GM21717 (cell line): ENCODE data around the gene HBB.

Experiments
- ATAC-seq: cut with Tn5 transposase; IDR thresholded peaks from one replicate; pipeline ENCODE4 v1.9.1; 2021; ENCODE audit warnings: mild to moderate bottlenecking, moderate library complexity; ENCODE audit not compliant: unreplicated experiment

Gene HBB

DNA sequence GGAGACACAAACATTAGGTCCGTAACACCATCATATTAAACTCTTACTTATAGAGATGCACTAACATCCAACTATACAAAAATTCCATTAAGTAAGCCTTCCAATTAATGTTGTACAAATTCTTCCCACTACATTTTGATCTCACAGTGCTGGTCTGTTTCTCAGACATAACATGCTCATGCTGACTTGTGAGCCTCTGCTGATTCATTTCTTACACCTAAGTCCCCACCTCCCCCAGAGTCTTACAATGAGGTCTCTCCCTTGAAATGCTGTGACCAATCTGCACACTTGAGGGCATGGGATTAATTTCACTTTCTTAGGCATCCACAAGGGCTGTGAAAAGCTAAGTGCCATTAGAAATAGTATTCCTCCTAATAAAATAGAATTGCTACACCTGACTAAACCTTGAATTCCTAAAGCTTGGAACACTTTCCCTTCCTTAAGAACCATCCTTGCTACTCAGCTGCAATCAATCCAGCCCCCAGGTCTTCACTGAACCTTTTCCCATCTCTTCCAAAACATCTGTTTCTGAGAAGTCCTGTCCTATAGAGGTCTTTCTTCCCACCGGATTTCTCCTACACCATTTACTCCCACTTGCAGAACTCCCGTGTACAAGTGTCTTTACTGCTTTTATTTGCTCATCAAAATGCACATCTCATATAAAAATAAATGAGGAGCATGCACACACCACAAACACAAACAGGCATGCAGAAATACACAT, 20.8 kb upstream of the HBB start:
- no peak for ATAC-seq

DNA sequence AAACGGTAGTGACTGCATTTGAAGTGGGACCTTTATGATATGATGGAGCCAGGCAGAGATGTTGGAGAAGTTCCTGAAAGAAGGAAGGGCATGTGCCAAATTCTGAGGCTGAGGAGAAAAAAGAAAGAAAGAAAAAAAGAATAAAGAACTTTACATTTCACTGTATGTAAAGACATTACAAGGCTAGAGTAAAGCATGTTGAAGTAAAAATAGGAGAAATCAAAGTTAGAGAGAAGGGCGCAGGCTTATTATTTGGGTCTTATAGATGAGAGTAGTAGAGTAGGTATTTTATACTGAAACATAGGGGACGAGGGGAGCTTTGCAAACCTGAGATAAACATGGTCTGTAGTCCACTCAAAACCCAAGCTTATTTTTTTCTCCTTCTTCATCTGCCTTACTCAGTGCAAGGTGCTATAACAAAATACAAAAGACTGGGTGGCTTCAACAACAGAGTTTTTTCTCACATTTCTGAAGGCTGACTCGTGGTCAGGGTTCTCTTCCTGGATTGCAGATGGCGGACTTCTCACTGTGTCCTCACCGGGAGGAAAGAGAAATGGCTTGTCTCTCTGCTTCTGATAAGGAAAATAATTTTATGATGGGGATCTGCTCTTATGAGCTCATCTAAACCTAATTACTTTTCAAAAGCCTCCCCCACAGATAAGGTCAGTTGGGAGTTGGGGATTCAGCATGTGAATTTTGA, 20.1 kb upstream of the HBB start:
- ATAC-seq: no peak

DNA sequence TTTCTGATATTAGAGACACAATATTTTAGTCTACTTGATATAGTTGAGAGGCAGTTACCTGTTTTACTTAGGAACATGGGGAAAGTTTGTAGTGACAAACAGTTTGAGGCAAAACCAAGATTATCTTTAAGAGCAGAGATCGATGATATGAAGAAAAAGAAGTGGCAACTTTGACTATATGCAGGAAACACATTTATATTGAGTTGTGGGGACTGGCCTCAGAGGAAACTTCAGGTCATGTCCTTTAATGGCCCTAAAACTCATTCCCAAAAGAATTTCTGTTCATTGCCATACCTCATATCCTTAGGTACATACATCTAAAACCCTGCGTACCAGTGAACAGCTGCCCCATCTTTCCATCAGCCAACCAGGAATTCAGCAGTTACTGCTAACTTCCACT, 18.3 kb upstream of the HBB start:
- ATAC-seq: no peak

DNA sequence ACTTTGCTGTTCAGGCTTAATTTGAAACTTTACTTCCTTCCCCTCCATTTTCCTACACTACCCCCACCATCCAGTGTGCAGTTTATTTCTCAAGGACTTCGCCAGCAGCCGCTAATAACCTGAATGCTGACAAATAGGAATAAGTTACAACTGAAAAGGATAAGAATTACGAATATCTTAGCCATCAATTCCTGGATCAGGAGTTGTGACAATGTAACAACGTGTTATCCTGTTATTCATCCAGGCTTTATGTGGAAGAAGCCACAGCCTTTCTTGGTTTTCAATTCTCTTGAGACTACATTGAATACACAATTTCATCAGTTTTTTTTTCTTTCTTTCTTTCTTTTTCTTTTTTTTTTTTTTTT, 16.9 kb upstream of the HBB start:
- no peak for ATAC-seq

DNA sequence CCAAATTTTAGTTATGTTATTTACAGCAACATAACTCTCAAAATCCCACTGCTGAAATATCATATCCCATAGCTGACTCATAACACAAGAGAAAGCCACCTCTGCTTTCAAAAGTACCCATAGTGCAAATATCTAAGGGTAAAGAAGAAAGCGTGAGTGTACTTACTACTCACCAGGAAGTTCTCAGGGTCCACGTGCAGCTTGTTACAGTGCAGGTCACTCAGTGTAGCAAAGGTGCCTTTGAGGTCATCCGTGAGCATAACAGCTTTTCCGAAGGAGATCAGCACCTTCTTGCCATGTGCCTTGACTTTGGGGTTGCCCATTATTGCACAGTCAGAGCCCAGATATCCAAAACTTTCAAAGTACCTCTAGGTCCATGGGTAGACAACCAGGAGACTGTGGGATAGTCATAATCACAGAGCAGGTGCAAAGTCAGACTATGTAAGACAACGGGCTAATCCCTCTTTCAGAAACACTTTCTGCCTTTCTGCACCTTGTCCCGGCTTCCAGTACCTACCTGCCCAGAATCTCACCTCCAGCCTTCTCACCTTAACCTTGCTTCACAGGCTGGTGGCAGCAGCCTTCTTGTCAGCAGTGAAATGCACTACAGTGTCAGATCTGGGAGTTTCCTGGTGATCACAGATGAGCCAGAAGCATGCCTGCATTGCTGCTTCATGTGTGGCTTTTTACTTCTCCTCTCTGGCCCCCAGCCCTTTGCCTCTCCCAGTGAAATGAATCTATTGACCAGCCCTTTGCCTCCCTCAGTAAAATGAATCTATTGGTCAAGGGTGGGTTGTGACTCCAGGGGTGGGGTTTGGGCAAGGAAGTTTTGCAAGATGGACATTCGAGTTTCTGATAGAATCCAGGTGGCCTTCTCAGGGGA, 16.3 kb upstream of the HBB start:
- peak; percentile 81 for ATAC-seq

DNA sequence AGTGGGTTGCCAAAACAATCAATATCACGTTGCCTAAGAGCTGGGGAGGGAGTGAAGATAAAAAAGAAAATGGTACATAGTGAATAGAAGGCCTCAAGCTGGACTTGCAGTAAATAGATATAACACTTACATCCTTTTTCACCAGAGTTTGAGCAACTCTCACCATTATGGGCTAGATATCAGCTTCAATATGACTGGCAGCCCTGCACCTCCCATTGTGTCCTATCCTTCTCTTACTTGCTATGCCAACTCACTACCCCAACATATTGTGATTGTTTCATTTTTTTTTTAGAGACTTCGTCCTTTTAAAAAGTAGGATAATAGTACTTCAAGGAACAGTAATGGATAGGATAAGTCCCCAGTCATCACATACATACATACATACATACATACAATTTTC, 15.3 kb upstream of the HBB start:
- no peak for ATAC-seq

DNA sequence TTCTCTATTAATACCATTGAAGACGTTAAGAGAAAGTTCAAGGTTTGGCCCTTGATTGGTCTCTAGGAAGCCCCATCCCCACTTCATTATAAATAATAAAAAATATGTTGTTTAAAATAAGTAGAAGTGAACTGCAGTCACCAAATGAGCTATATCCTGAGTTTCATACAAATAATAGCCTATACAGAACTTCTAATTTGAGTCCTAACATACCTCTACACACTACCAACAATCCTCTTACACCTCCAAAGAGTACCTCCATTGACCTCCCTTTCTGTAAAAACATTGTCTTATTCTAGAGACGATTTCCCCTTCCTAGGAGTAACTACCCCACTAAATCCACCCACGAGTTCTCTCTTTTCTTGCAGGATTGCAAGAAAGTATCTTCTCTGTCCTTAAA, 14.6 kb upstream of the HBB start:
- no peak for ATAC-seq

DNA sequence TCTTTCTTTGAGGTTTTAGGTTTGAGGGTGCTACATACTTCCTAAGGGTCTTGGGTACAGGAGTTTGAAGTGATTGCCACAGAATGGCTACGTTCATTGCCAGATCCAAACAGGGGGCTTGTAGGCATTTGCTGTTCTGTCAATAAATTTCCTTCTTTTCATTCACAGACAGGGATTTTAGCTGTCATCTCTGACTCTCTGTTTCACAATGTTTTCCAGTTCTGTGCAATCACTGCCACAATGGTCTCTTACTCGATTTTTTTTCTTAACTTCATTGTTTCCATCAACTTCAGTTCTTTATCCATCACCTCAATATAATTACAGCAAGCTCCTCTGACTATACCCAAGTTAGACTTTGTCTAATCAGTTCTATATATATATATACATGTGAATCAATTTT, 13.6 kb upstream of the HBB start:
- no peak for ATAC-seq

DNA sequence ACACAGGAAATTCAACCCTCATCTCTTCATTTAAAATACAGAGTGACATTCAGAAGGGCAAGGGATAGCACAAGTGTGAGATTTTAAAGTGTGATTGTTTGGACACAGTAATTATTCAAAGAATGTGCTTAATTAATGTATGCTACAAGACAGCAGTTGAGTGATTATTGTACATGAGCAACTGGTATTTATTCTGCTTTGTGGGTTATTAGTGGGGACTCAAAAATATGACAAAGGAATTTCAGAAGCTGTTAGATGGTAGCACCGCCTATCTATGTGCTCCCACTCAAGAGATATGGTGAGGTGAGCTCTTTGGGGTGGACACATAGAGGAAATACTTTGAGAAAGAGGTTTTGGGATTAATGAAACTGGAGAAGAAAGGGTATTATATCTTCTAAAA, 13.2 kb upstream of the HBB start:
- no peak for ATAC-seq

DNA sequence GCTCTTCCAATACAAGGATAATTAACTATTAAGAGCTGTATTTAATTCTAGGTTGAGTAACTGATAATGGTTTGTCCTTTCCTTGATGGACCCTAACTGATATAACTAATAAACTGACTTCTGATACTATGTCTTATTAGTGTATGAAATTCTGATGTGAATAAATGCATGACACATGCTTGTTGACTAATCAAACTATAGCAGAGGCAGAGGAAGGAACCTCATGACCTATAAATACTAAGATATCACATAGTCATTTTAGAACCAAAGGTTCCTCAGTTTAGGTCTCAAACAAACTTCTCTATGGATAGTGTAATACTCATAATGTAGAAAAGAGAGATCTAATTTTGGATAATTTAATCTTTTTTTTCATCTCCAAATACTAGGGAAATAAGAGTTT, 12.2 kb upstream of the HBB start:
- ATAC-seq: no peak

DNA sequence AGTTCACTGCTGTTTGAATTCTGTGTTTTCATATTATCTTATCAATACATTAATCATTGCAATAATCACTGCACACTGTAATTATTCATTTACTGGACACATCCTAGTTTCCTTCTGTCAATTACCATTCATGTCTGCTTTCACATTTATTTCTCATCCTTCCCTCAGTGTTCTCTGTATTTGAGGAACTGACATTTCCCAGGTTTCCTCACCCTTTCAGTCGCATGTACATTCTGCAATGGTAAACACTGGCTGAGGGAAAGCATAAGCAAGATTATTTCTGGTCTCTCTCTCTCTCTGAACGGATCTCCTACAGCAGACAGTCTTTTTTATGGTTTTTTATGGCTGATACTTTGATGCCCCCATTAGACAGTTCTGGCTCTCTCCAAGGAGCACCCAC, 11.6 kb upstream of the HBB start:
- ATAC-seq: no peak

DNA sequence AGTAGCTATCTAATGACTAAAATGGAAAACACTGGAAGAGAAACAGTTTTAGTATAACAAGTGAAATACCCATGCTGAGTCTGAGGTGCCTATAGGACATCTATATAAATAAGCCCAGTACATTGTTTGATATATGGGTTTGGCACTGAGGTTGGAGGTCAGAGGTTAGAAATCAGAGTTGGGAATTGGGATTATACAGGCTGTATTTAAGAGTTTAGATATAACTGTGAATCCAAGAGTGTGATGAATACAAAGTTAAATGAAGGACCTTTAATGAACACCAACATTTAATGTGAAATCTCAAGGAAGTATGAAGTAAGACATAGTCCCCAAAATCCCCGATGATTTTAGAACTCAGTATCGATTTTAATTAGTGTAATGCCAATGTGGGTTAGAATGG, 10.5 kb upstream of the HBB start:
- ATAC-seq: no peak

DNA sequence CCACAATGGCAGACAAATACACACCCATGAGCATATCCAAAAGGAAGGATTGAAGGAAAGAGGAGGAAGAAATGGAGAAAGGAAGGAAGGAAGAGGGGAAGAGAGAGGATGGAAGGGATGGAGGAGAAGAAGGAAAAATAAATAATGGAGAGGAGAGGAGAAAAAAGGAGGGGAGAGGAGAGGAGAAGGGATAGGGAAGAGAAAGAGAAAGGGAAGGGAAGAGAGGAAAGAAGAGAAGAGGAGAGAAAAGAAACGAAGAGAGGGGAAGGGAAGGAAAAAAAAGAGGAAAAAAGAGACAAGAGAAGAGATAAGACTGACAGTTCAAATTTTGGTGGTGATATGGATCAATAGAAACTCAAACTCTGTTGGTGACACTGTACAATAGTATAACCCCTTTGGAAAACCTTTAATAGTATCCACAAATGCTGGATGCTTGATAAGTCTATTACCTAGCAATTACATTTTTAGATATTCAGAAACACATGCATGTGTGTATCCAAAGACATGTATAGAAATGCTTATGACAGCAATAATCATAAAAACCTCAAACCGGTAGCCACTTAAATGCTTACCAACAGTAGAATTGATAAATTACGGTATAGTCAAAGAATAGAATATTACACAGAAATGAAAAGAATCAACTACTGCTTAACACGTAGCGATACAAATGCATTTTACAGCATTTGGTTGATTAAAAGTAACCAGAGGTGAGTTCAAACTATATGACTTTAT, 8.7 kb upstream of the HBB start:
- ATAC-seq: no peak

DNA sequence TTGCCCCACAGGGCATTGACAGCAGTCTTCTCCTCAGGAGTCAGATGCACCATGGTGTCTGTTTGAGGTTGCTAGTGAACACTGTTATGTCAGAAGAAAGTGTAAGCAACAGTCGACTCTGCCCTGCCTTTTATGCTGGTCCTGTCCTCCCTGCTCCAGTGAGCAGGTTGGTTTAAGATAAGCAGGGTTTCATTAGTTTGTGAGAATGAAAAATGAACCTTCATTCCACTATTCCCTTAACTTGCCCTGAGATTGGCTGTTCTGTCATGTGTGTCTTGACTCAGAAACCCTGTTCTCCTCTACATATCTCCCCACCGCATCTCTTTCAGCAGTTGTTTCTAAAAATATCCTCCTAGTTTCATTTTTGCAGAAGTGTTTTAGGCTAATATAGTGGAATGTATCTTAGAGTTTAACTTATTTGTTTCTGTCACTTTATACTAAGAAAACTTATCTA, 7.5 kb upstream of the HBB start, which contains the start of gene HBD:
Gene HBD, minus strand, starts transcription at position 103 of the 454 bp plus-strand sequence. Its CDS starts 50 bp downstream, at position 53.
- ATAC-seq: peak; percentile 77

DNA sequence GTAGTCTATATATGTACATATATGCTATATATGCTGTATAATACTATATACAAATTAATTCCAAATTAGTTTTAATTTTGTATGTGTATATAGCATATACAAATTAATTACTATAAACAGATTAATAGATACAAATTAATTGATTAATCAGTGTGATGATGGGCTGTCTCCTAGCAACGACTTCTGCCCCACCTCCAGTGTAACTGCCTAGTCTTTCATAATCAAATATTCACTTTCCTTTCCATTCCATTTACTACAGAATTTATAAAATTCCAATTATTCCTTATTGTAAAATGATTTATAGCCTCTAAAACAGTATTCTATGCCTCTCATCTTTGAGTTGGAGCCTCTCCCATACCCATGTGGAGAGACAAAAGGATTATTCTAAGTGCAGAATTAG, 6.4 kb upstream of the HBB start:
- no peak for ATAC-seq

DNA sequence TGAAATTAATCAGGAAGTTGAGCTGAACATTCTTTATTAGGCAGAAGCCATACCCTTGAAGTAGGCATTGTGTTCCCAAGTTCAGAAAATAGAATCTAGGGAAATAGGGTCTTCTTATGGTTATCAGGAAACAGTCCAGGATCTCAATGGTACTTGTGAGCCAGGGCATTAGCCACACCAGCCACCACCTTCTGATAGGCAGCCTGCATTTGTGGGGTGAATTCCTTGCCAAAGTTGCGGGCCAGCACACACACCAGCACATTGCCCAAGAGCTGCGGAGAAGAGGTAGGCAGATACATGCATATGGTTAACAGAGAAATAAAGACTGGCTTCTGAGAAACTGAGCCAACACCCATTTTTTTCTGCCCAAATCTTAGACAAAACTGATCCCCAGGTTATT, 6.0 kb upstream of the HBB start:
- no peak for ATAC-seq

DNA sequence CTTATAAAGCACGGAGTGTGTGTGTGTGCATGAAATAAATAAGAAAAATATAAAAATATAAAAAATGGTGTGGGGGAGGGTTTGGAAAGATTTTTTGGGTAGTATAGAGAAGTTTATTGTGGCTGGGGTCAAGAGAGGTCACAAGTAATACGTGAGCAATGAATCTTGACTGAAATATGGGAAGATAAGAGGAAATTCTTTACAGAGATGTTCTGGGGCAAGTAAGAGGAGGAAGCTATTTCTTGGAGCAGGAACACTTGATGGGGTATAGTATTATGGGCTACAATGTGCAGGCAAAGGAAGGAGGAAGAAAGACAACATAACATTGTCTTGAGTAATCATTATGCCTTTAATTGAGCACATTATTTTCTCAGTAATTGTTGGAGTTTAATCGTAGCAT, 5.3 kb upstream of the HBB start:
- no peak for ATAC-seq

DNA sequence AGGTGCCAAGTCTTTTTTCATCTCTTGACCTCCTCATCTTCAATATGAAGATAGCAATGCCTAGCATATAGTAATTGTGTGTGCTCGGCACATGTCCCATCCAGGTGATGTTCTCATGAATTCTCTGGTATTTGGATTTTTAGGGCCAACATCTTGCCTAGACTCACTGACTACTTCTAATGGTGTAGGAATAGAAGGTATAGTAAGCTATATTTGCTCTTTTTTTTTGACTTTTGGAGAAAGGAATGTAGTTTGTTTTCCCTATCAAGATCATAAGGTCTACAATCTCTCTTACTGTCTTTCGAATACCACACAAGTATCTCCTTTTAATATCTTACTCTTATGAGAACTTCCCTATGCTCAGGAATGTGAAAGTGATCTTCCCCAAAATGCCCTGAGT, 4.2 kb upstream of the HBB start:
- ATAC-seq: no peak

DNA sequence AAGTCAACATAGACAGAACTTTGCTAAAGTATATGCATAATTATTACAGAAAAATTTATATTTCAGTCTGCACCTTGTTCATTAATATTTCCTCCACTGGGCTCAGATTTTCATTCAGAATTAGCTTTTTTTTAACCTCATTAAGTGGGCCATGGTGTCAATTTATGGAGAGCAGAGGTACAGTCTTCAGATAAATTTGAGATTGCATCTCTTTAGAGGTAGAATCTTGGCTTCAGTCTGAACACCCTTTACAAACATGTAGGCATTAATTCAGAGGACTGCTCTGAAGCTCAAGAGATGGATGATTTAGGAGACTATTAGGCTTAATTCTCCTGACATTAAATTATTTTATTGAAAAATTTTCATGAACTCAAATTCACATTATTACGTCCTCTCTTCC, 3.4 kb upstream of the HBB start:
- ATAC-seq: no peak

DNA sequence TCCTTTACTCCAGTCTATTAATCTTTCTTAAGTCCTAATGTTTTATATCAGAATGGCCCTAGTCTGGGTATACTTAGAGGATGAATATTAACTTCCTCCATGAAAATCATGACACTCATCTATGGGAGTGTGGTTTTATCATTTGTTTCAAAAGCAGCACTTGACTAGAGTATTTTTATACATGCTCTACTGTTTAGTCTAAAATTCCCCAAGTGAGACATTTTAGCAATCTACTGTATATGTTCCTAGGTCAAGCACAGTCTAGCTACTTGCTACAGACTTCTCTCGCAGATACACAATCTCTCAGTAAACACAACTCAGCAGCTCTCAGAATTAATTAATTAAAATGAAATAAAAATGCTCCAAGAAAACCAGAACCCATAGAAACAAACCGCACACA, 2.9 kb upstream of the HBB start:
- no peak for ATAC-seq

DNA sequence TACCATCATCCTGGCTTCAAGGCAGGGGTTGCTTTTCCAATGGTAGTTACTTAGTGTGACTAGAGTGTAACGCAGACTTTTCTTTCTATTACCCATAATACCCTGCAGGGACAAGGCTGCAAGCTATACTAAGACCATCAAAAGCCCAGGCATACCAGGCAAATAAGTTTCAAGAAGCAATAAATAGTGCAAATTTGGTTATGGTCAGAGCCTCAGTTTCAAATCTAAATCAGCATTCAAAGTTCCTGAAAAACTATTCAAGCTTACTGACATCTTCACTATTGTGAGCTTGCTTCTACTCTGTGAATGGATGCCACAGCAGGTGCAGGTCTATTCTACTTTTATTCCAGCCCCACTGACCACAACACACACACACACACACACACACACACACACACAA, 2.5 kb upstream of the HBB start:
- no peak for ATAC-seq
